Daoy (cell line): Measurements from ENCODE around the gene ROPN1. TPM values are rescaled to one million over a fixed set of nuclear protein-coding genes. Genes with fewer than 3 reads are reported as not detected.

Experiments used
- DNase-seq: peaks from one replicate; pipeline ENCODE4 v3.0.0-alpha.2; 2015; ENCODE audit warnings: low read depth
- total RNA-seq: library from RNA; depleted of rRNA; stranded (reverse); fragments of >200 nt; shearing (Covaris generic); gene quantifications from 2 replicates; pipeline ENCODE4 v1.2.3, GENCODE V29; 2014; rRNA removed

The ROPN1 gene
- total RNA-seq, 1 experiment from 2014 or later = not detected

GRCh38 chr3:123949641-123950040 lies 42.3 kb downstream of the ROPN1 start:
- no peak for DNase-seq

- DNase-seq = no peak
These were observed 43.5 kb downstream of the ROPN1 start for GRCh38 chr3:123948449-123948848.

DNA sequence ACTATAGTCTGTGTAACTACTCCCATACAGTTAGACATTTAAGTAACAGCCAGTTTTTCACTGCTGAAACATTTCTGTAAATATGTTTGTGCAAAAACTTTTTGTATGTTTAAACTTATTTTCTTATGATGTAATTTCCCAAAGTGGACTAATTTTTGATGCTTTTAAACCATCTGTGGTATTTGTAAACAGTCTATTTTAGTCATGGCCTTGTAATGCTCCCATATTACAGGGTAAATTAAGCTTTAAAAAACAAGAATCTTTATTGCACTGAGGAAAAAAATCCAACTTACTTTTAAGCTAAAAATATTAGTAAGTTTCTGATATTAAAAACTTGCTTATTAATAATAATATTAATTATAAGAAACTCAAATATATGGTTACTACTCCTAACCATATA lies 44.4 kb downstream of the ROPN1 start:
- no peak for DNase-seq

GRCh38 chr3:123941542-123941941 lies 50.4 kb downstream of the ROPN1 start:
- DNase-seq = no peak

DNA sequence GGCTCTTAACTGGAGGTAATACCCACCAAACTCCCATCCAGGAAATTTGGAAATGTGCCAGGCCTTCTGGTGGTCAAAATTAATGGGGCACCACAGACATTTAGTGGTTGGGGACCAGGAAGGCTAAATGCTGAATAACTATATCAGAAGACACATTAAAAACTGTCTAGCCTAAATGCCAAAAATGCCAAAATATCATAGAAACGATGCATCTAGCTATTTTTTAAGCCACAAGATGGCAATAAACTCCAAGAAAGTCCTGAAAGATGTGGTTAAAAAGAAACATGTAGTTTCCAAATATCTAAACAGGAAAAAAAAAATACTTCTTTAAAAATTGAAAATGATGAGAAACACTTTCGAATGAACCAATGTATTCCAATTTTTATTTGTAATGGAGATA lies 50.8 kb downstream of the ROPN1 start:
- no peak for DNase-seq

DNA sequence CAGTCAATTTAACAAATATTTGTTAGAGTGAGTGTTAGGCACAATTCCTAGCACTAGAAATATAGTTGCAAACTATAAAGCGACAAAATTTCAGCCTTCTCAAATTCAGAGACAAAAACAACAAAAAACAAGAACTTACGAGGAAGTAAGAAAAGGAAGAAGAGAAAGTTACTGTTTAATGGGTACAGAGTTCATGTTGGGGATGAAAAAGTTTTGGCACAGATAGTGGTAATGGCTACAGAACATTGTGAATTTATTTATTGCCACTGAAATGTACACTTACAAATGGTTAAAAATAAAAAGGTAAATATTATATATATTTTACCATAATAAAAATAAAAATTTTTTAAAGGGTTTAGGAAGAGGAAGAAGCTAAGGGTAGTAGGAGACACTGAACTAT lies 52.2 kb downstream of the ROPN1 start:
- DNase-seq = no peak

DNA sequence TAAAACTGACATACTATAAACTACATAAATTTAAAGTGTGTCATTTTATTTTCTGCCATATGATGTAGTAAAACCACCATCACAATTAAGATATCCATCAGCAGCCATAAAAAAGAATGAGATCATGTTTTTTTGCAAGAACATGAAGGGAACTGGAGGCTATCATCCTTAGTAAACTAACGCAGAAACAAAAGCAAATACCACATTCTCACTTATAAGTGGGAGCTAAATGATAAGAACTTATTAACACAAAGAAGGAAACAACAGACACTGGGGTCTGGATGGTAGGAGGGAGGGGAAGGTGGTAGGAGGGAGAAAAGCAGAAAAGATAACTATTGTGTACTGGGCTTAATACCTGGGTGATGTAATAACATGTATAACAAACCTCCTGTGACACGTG lies 55.5 kb downstream of the ROPN1 start:
- no peak for DNase-seq

GRCh38 chr3:123935830-123936229 lies 56.1 kb downstream of the ROPN1 start:
- DNase-seq = no peak

DNA sequence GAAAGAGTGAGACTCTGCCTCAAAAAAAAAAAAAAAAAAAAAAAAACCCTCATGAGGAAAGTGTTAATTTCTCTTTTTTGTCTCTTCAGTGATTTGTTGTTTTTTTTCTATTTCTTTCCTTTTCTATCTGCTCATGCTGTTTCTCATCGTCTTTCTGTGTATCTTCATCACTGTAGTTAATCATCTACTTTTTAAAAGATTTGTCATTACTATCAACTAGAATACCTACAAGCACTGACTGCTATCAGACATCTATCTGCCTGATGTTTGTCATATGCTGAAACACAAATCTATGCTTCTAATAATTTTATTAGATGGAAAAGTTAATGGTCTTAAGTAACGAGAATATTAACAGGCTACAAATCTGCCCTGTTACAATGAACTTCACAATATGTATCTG lies 57.7 kb downstream of the ROPN1 start:
- no peak for DNase-seq

GRCh38 chr3:123930445-123930844 lies 61.5 kb downstream of the ROPN1 start:
- no peak for DNase-seq

- DNase-seq = no peak
These were observed 62.6 kb downstream of the ROPN1 start for GRCh38 chr3:123929325-123929724.

DNA sequence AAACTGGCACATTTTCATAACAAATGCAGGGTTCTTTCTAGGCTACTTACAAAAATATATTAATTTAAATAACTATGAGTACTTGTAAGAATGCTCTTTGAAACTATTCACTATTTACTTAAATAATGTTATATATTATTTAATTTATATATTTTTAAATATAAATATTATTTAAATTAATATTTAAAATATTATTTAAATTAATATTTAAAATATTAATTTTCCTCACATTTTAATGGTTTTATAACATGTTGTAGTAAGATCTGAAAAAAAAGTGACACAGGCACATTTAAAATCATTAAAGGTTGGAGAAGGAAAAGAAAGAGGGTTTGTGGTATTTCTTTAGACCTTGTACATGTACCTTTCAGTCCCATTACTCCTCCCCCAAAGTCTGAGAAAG lies 65.5 kb downstream of the ROPN1 start:
- no peak for DNase-seq

- DNase-seq = no peak
These were observed 71.1 kb downstream of the ROPN1 start for GRCh38 chr3:123920868-123921267.

- DNase-seq = no peak
These were observed 71.5 kb downstream of the ROPN1 start for GRCh38 chr3:123920383-123920782.

DNA sequence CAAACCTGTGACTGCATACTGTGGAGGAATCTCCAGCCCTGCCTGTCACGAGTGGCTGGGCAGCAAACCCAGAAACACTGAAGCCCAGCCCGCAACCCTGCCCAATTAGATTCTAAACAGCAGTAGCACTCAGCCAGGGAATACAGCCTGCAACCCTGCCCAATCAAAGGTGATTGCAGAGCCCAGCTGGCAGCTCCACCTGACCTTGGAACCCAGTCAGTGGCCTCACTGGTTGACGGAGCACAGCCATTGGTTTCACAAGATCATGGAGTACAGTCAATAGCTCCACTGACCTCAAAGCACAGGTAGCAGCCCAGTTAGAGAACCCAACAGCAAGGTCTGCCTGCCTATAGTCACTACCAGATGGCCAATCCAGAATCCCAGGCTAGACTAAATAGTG lies 72.6 kb downstream of the ROPN1 start:
- DNase-seq = no peak

Other genes starting within 250 kb of the ROPN1 start
- gene MYLK, start 107.8 kb downstream of the ROPN1 start, total RNA-seq = 48.9 and 52.7 TPM in 2 replicates
- 40.6 and 63.7 TPM in 2 replicates for gene CCDC14, start 30.9 kb downstream of the ROPN1 start, total RNA-seq
- 2.5 and 6.7 TPM in 2 replicates for gene KALRN, start 41.2 kb upstream of the ROPN1 start, total RNA-seq